Measurements from ENCODE around the gene KCNH4. TPM values are rescaled to one million over a fixed set of nuclear protein-coding genes. Genes with fewer than 3 reads are reported as not detected.
A peak's percentile ranks its signal among the peaks of the same experiment; 100 is the strongest.

KCNH4 gene
- total RNA-seq, 2 experiments from 2014 or later: 0.43 to 0.53 TPM

DNA sequence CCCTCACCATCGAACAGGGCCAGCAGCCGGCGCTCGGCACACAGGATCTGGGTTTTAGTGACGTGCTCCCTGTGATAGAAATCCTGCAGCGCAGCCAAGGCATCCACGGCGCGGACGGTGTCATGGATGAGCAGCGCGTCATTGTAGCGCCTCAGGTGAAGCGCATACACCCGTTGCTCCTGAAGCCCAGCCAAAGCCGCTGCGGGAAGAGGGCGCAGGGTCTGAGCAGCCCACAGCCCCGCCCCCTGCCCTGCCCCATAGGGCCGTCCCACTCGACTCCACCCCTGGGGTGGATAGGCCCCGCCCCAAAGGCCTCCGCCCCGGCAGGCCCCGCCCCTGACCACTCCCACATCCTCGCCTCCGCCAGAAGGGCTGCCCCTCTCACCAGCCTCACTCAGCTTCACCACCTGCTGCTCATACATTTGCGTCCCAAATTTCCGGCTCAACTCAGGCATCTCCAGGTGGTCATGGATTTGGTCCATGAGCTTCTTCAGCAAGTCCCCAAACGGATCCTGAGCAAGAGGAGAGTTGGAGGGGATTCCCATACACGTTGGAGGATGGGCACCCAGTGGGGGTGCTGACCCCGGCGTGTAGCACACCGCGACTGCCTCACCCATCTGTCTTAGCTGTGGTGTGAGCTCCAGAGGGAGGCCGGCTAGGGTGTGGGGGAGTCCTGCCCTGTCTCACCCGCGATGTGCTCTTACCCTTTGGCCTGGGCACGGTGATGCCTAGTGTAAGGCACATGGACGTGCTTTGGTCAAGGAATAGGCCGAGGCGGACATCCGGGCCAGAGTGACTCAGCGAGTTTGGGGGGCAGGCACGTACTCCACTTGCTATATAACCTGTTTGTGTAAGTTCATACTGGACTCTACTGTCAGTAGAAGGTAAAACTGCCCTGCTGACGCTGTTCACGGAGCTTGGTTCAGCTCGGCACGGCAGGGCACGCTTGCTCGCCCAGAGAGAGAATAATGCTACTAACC is 73.1 kb downstream of the KCNH4 start:
- POLR2A ChIA-PET: interaction anchor here (0.6 kb wide), 1 partner anchor 399 kb away, joined by 3 read pairs; no protein-coding TSS in a partner anchor
- peak; percentile 98 for DNase-seq
- Mint-ChIP-seq H3K4me3 (peak overlapping the region; percentile 59), H3K36me3 (ENCODE audit: low read depth) (no peaks in the 10 kb centered on the region), H3K27me3 (no peaks in the 10 kb centered on the region), H3K9me3 (ENCODE audit: low read depth) (no peaks in the 10 kb centered on the region), H3K4me1 (peaks cover 29% of the 10 kb centered on the region), H3K27ac (peak overlapping the region; percentile 51)
- intact Hi-C loops (cut with DNase I, micrococcal nuclease): loop anchor here (1.0 kb wide), 7 partner anchors 9 to 178 kb away; partner anchors contain the start of genes CNP (in 1 of the 2), KAT2A (in 1 of the 2), KCNH4 (in 1 of the 2) and ODAD4 (in 1 of the 2)
- ATAC-seq: peak; percentile 86
- CTCF ChIA-PET: interaction anchor here (0.8 to 1.5 kb wide), 6 partner anchors 9 to 128 kb away, joined by 3 to 5 read pairs (median 4); partner anchors contain the start of gene ZNF385C

DNA sequence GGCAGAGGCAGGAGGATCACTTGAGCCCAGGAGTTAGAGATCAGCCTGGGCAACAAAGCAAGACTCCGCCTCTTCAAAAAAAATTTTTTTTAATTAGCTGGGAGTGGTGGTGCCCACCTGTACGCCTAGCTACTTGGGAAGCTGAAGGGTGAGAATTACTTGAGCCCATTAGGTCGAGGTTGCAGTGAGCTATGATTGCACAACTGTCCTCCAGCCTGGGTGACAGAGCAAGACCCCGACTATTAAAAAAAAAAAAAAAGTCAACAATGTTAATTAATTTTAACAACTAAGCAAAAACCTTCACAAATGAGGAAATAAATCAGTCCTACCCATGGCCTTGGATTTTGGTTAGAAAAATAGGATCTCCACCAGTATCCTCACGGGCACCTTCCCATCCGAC is 73.8 kb downstream of the KCNH4 start:
- ATAC-seq: no peak
- no peak overlapping the region for H3K27ac Mint-ChIP-seq
- POLR2A ChIA-PET: interaction anchor here (0.6 kb wide), 1 partner anchor 90 kb away, joined by 4 read pairs; the partner anchor contains the start of gene DNAJC7
- H3K4me1 Mint-ChIP-seq: peaks cover 25% of the 10 kb centered on the region
- no peaks in the 10 kb centered on the region for H3K9me3 Mint-ChIP-seq (ENCODE audit: low read depth)
- no peaks in the 10 kb centered on the region for H3K36me3 Mint-ChIP-seq (ENCODE audit: low read depth)
- peak overlapping the region; percentile 59 for H3K4me3 Mint-ChIP-seq
- no peak for DNase-seq
- intact Hi-C loops (cut with DNase I, micrococcal nuclease): loop anchor here (1.0 kb wide), 7 partner anchors 8 to 177 kb away; partner anchors contain the start of genes CNP (in 1 of the 2), KAT2A (in 1 of the 2), KCNH4 (in 1 of the 2) and ODAD4 (in 1 of the 2)
- CTCF ChIA-PET: interaction anchor here (0.7 to 1.5 kb wide), 7 partner anchors 9 to 87 kb away, joined by 3 to 5 read pairs (median 3); partner anchors contain the start of genes NKIRAS2 and ZNF385C
- H3K27me3 Mint-ChIP-seq: no peaks in the 10 kb centered on the region

Other genes starting within 250 kb of the KCNH4 start
- 10 to 100 TPM; 55.1 to 77.0 TPM for gene CNP, start 214.3 kb downstream of the KCNH4 start, total RNA-seq
- gene DNAJC7, start 163.7 kb downstream of the KCNH4 start, total RNA-seq: 10 to 100 TPM; 86.6 to 94.8 TPM
- 10 to 100 TPM; 16.3 to 17.2 TPM for gene NKIRAS2, start 161.1 kb downstream of the KCNH4 start, total RNA-seq
- under 1 TPM; 0.19 to 0.32 TPM for gene C17orf113, start 130.5 kb downstream of the KCNH4 start, total RNA-seq
- gene ZNF385C, start 82.7 kb downstream of the KCNH4 start, total RNA-seq: under 1 TPM; 0.23 to 0.30 TPM
- gene DHX58, start 68.4 kb downstream of the KCNH4 start, total RNA-seq: 10 to 100 TPM; 23.8 to 31.1 TPM
- gene KAT2A, start 59.8 kb downstream of the KCNH4 start, total RNA-seq: 10 to 100 TPM; 46.2 to 54.8 TPM
- gene HSPB9, start 58.3 kb downstream of the KCNH4 start, total RNA-seq: under 1 TPM; 0.09 to 0.11 TPM
- 10 to 100 TPM; 32.0 to 47.3 TPM for gene RAB5C, start 26.2 kb downstream of the KCNH4 start, total RNA-seq
- gene HCRT, start 4.3 kb upstream of the KCNH4 start, total RNA-seq: not detected
- gene GHDC, start 13.4 kb upstream of the KCNH4 start, total RNA-seq: 10 to 100 TPM; 11.3 to 15.5 TPM
- 100 to 1,000 TPM; 162 to 203 TPM for gene STAT5B, start 95.2 kb upstream of the KCNH4 start, total RNA-seq
- gene STAT5A, start 107.4 kb upstream of the KCNH4 start, total RNA-seq: 100 to 1,000 TPM; 178 to 203 TPM
- 100 to 1,000 TPM; 332 to 345 TPM for gene STAT3, start 207.3 kb upstream of the KCNH4 start, total RNA-seq
- 1 to 10 TPM; 4.2 to 4.4 TPM for gene CAVIN1, start 242.1 kb upstream of the KCNH4 start, total RNA-seq

All from activated CD4-positive, alpha-beta T cell treated with anti-CD3 and anti-CD28 coated beads for 36 hours (primary cell).